Liver (tissue), 9 donors: ENCODE data around the gene ZNF232. TPM values are rescaled to one million over a fixed set of nuclear protein-coding genes. Genes with fewer than 3 reads are reported as not detected.
"Not testable (repeated sequence)": the region's sequence is repeated elsewhere in the genome, so short reads cannot be mapped to it uniquely, and the experiment has no call there.

Experiments used
- DNase-seq: peaks from one replicate; pipeline ENCODE4 v3.0.0-alpha.2; 2017; ENCODE audit warnings: low spot score
- H3K27ac ChIP-seq, 2 donors: one replicate each; pipeline ENCODE4 v1.7.0; 2013; ENCODE audit warnings: inconsistent platforms in 2 of 2, low read length in 2 of 2, control low read depth in 1 of 2, low read depth in 1 of 2, mild to moderate bottlenecking in 1 of 2
- H3K27me3 ChIP-seq, 4 donors: one replicate each; pipeline versions ENCODE4 v1.6.1 to v1.7.0; 2013; ENCODE audit warnings: low read length in 3 of 4, inconsistent platforms in 1 of 4, mild to moderate bottlenecking in 1 of 4, moderate library complexity in 1 of 4; ENCODE audit not compliant: control insufficient read depth in 4 of 4, insufficient read depth in 4 of 4
- H3K36me3 ChIP-seq, 4 donors: one replicate each; pipeline versions ENCODE4 v1.6.1 to v1.7.0; 2013; ENCODE audit warnings: low read length in 3 of 4, mild to moderate bottlenecking in 3 of 4, low read depth in 1 of 4, moderate library complexity in 1 of 4; ENCODE audit not compliant: control insufficient read depth in 4 of 4, insufficient read depth in 3 of 4
- H3K4me1 ChIP-seq, 4 donors: one replicate each; pipeline versions ENCODE4 v1.6.1 to v1.7.0; 2013; ENCODE audit warnings: low read length in 3 of 4, mild to moderate bottlenecking in 3 of 4, moderate library complexity in 1 of 4; ENCODE audit not compliant: control insufficient read depth in 4 of 4, insufficient read depth in 4 of 4
- H3K4me3 ChIP-seq, 3 donors: one replicate each; pipeline versions ENCODE4 v1.6.1 to v1.7.0; 2013; ENCODE audit warnings: low read length in 3 of 3, control low read depth in 1 of 3, low read depth in 1 of 3, mild to moderate bottlenecking in 1 of 3
- H3K9ac ChIP-seq, 2 donors: one replicate each; pipeline ENCODE4 v1.7.0; 2013; ENCODE audit warnings: low read length in 2 of 2, mild to moderate bottlenecking in 2 of 2, moderate library complexity in 2 of 2, control low read depth in 1 of 2, low read depth in 1 of 2
- H3K9me3 ChIP-seq, 4 donors: one replicate each; pipeline versions ENCODE4 v1.6.1 to v1.7.0; 2013; ENCODE audit warnings: low read length in 3 of 4; ENCODE audit not compliant: control insufficient read depth in 4 of 4
- ATF3 ChIP-seq: IDR thresholded peaks from 2 replicates; pipeline ENCODE4 v1.6.1; 2016; ENCODE audit warnings: antibody characterized with exemption
- EGR1 ChIP-seq, 2 donors: IDR thresholded peaks; 2 replicates each; pipeline ENCODE4 v1.6.1; 2016 to 2018; ENCODE audit warnings: antibody characterized with exemption in 2 of 2, low read depth in 2 of 2
- FOXA1 ChIP-seq: IDR thresholded peaks from 2 replicates; pipeline ENCODE4 v1.6.1; 2016; ENCODE audit warnings: antibody characterized with exemption
- FOXA2 ChIP-seq: IDR thresholded peaks from 2 replicates; pipeline ENCODE4 v1.6.1; 2016; ENCODE audit warnings: antibody characterized with exemption
- GABPA ChIP-seq, 2 donors: IDR thresholded peaks in 1 of 2; conservative IDR thresholded peaks in 1 of 2; 2 replicates each; pipeline ENCODE4 v1.6.1; 2016; ENCODE audit warnings: antibody characterized with exemption in 2 of 2, mild to moderate bottlenecking in 1 of 2, moderate library complexity in 1 of 2
- HNF4A ChIP-seq, 2 donors: conservative IDR thresholded peaks; 2 replicates each; pipeline ENCODE4 v1.6.1; 2016; ENCODE audit warnings: antibody characterized with exemption in 2 of 2, mild to moderate bottlenecking in 2 of 2
- HNF4G ChIP-seq: IDR thresholded peaks from 2 replicates; pipeline ENCODE4 v1.6.1; 2016; ENCODE audit warnings: antibody characterized with exemption
- JUND ChIP-seq, 2 donors: IDR thresholded peaks; 2 replicates each; pipeline ENCODE4 v1.6.1; 2016; ENCODE audit warnings: antibody characterized with exemption in 2 of 2
- NR2F2 ChIP-seq: IDR thresholded peaks from 2 replicates; pipeline ENCODE4 v1.6.1; 2016; ENCODE audit warnings: antibody characterized with exemption
- RAD21 ChIP-seq, 2 donors: IDR thresholded peaks; 2 replicates each; pipeline ENCODE4 v1.6.1; 2016; ENCODE audit warnings: antibody characterized with exemption in 2 of 2, mild to moderate bottlenecking in 2 of 2
- REST ChIP-seq: IDR thresholded peaks from 2 replicates; pipeline ENCODE4 v1.6.1; 2016; ENCODE audit warnings: antibody characterized with exemption, mild to moderate bottlenecking
- RXRA ChIP-seq, 2 donors: IDR thresholded peaks; 2 replicates each; pipeline ENCODE4 v1.6.1; 2017 to 2018; ENCODE audit warnings: antibody characterized with exemption in 2 of 2, mild to moderate bottlenecking in 1 of 2
- SP1 ChIP-seq: IDR thresholded peaks from 2 replicates; pipeline ENCODE4 v1.6.1; 2018; ENCODE audit warnings: antibody characterized with exemption, mild to moderate bottlenecking
- YY1 ChIP-seq: IDR thresholded peaks from 2 replicates; pipeline ENCODE4 v1.6.1; 2016; ENCODE audit warnings: antibody characterized with exemption, mild to moderate bottlenecking
- ZBTB33 ChIP-seq: IDR thresholded peaks from 2 replicates; pipeline ENCODE4 v1.6.1; 2016; ENCODE audit warnings: antibody characterized with exemption
- WGBS: extraction: QIAGEN DNeasy Blood & Tissue Kit; methylation state at CpG from one replicate; pipeline ENCODE4 v1.1.7; 2013; 5-methylcytosine and 5-hydroxymethylcytosine counted together
- polyA plus RNA-seq, 2 donors: library from polyadenylated mRNA; stranded (reverse) in 1 of 2; unstranded in 1 of 2; fragments of 200-250 nt in 1 of 2; fragments of >200 nt in 1 of 2; fragmentation: Nextera tagmentation in 1 of 2; extraction: Ambion mirVana in 1 of 2; gene quantifications; one replicate each; pipeline versions ENCODE4 v1.2.1 to v1.2.3, GENCODE V29; 2013 to 2015
- total RNA-seq, 2 donors: library from RNA; depleted of rRNA; stranded (reverse); fragments of >200 nt; gene quantifications; one replicate each; pipeline ENCODE4 v1.2.3, GENCODE V29; 2014
- donor health status: healthy.
- donor health status: healthy.
- donor health status: healthy.
- donor health status: healthy.
- donor health status: healthy.

ZNF232 gene
- total and polyA plus RNA-seq, 4 donors = 2.5 to 4.0 (median 3.0) TPM

GRCh38 chr17:5077781-5078105 is 33.9 kb downstream of the ZNF232 start:
- peak overlapping the region; percentile 57 to 89 (median 83) for H3K4me3 ChIP-seq
- 33% methylated on average over 14 of the region's 14 CpGs for WGBS
- peak overlapping the region in 1 of 2 donors; percentile 34 for H3K9ac ChIP-seq
- peaks cover 0 to 5% (median 0%) of the 10 kb centered on the region in 4 donors for H3K4me1 ChIP-seq
- H3K9me3 ChIP-seq = peaks cover 0 to 14% (median 5%) of the 10 kb centered on the region in 4 donors
- no peaks in the 10 kb centered on the region for H3K36me3 ChIP-seq
- TF ChIP-seq GABPA (IDR thresholded peaks at IDR 0.05 in 1 of 2, conservative IDR thresholded peaks at IDR 0.05 in 1 of 2) (no peak), EGR1 (IDR thresholded peaks at IDR 0.05; ENCODE audit: low read depth in 2 of 2) (no peak)
- peak overlapping the region; percentile 52 to 62 for H3K27ac ChIP-seq
- DNase-seq = no peak
- H3K27me3 ChIP-seq = no peaks in the 10 kb centered on the region

GRCh38 chr17:5077275-5077674 is 34.4 kb downstream of the ZNF232 start:
- WGBS = 97% methylated on average over 24 of the region's 24 CpGs
- H3K36me3 ChIP-seq, H3K9ac ChIP-seq, H3K27ac ChIP-seq, H3K27me3 ChIP-seq, H3K4me1 ChIP-seq, DNase-seq: not testable (repeated sequence)
- H3K9me3 ChIP-seq = peaks cover 0 to 14% (median 5%) of the 10 kb centered on the region in 4 donors
- H3K4me3 ChIP-seq = peak overlapping the region in 1 of 3 donors; percentile 89

- peaks cover 0 to 14% (median 5%) of the 10 kb centered on the region in 4 donors for H3K9me3 ChIP-seq
- H3K4me1 ChIP-seq, DNase-seq, H3K27ac ChIP-seq, H3K9ac ChIP-seq, H3K4me3 ChIP-seq, H3K27me3 ChIP-seq, H3K36me3 ChIP-seq: not testable (repeated sequence)
- 90% methylated on average over 4 of the region's 5 CpGs for WGBS
Observed at GRCh38 chr17:5075472-5075871, 36.2 kb downstream of the ZNF232 start.

- WGBS = 88% methylated on average over 4 of the region's 4 CpGs
Observed at GRCh38 chr17:5069724-5070123, 42.0 kb downstream of the ZNF232 start.

GRCh38 chr17:5068236-5068635 is 43.4 kb downstream of the ZNF232 start:
- H3K4me3 ChIP-seq = no peak overlapping the region
- WGBS = 91% methylated on average over 3 of the region's 3 CpGs
- no peak overlapping the region for H3K9ac ChIP-seq
- no peaks in the 10 kb centered on the region for H3K9me3 ChIP-seq
- H3K27me3 ChIP-seq = no peaks in the 10 kb centered on the region
- H3K27ac ChIP-seq = no peak overlapping the region
- no peaks in the 10 kb centered on the region for H3K4me1 ChIP-seq
- DNase-seq = no peak
- H3K36me3 ChIP-seq = no peaks in the 10 kb centered on the region
- no peak for TF ChIP-seq ATF3
- no peak for TF ChIP-seq JUND (IDR thresholded peaks at IDR 0.05)
- TF ChIP-seq FOXA1 = no peak
- TF ChIP-seq HNF4A (conservative IDR thresholded peaks at IDR 0.05) = no peak
- no peak for TF ChIP-seq RXRA (IDR thresholded peaks at IDR 0.05)
- TF ChIP-seq REST = no peak
- TF ChIP-seq ZBTB33 = no peak
- TF ChIP-seq YY1 = no peak
- TF ChIP-seq SP1 = no peak
- TF ChIP-seq RAD21 (IDR thresholded peaks at IDR 0.05) = no peak
- no peak for TF ChIP-seq NR2F2
- TF ChIP-seq GABPA (IDR thresholded peaks at IDR 0.05 in 1 of 2, conservative IDR thresholded peaks at IDR 0.05 in 1 of 2) = no peak
- TF ChIP-seq HNF4G = no peak

More at GRCh38 chr17:5069724-5070123, 42.0 kb downstream of the ZNF232 start:
- Histone ChIP-seq H3K36me3 (no peaks in the 10 kb centered on the region), H3K9ac (no peak overlapping the region), H3K27me3 (no peaks in the 10 kb centered on the region), H3K4me1 (no peaks in the 10 kb centered on the region), H3K4me3 (no peak overlapping the region), H3K9me3 (no peaks in the 10 kb centered on the region), H3K27ac (no peak overlapping the region)
- no peak for DNase-seq
- no peak for TF ChIP-seq FOXA2
